ENCODE data around the gene ZNF534.
"Not testable (repeated sequence)": the region's sequence is repeated elsewhere in the genome, so short reads cannot be mapped to it uniquely, and the experiment has no call there.

DNA sequence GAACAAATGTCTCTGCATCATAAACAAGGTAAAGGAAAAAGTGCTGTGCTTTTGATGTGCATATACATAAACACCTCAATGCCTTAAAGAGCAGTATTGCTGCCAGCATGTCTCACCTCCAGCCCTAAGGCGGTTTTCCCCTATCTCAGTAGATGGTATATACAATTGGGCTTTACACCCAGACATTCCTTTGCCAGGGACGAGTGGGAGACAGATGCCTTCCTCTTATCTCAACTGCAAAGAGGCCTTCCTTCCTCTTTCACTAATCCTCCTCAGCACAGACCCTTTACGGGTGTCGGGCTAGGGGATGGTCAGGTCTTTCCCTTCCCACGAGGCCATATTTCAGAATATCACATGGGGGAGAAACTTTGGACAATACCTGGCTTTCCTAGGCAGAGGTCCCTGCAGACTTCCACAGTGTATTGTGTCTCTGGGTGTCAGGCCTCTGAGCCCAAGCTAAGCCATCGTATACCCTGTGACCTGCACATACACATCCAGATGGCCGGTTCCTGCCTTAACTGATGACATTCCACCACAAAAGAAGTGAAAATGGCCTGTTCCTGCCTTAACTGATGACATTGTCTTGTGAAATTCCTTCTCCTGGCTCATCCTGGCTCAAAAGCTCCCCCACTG lies 55.3 kb downstream of the ZNF534 start:
- TF ChIP-seq, protein P1, sequence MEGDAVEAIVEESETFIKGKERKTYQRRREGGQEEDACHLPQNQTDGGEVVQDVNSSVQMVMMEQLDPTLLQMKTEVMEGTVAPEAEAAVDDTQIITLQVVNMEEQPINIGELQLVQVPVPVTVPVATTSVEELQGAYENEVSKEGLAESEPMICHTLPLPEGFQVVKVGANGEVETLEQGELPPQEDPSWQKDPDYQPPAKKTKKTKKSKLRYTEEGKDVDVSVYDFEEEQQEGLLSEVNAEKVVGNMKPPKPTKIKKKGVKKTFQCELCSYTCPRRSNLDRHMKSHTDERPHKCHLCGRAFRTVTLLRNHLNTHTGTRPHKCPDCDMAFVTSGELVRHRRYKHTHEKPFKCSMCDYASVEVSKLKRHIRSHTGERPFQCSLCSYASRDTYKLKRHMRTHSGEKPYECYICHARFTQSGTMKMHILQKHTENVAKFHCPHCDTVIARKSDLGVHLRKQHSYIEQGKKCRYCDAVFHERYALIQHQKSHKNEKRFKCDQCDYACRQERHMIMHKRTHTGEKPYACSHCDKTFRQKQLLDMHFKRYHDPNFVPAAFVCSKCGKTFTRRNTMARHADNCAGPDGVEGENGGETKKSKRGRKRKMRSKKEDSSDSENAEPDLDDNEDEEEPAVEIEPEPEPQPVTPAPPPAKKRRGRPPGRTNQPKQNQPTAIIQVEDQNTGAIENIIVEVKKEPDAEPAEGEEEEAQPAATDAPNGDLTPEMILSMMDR (IDR thresholded peaks at IDR 0.05) = not testable (repeated sequence)
- TF ChIP-seq ZFX (IDR thresholded peaks at IDR 0.05; ENCODE audit: borderline replicate concordance) = not testable (repeated sequence)
